HG03280 (cell line): ENCODE measurements around the gene CFAP70.

Experiments used
- ATAC-seq: cut with Tn5 transposase; IDR thresholded peaks from one replicate; pipeline ENCODE4 v1.9.1; 2021; ENCODE audit warnings: mild to moderate bottlenecking, moderate library complexity; ENCODE audit not compliant: unreplicated experiment

CFAP70 gene

GRCh38 chr10:73218431-73219191, 140.1 kb downstream of the CFAP70 start:
- no peak for ATAC-seq

- no peak for ATAC-seq
Observed at GRCh38 chr10:73217628-73218027, 141.0 kb downstream of the CFAP70 start.

- no peak for ATAC-seq
Observed at GRCh38 chr10:73215749-73216148, 142.9 kb downstream of the CFAP70 start.

GRCh38 chr10:73211106-73211811, 147.4 kb downstream of the CFAP70 start:
- ATAC-seq = no peak

GRCh38 chr10:73210395-73211105, 148.1 kb downstream of the CFAP70 start:
- ATAC-seq = no peak

GRCh38 chr10:73209705-73210104, 149.0 kb downstream of the CFAP70 start:
- ATAC-seq = no peak

- ATAC-seq = no peak
Observed at GRCh38 chr10:73207883-73208282, 150.8 kb downstream of the CFAP70 start.

- ATAC-seq = no peak
Observed at GRCh38 chr10:73206385-73206784, 152.3 kb downstream of the CFAP70 start.

GRCh38 chr10:73205890-73206289, 152.8 kb downstream of the CFAP70 start:
- no peak for ATAC-seq

GRCh38 chr10:73205081-73205480, 153.6 kb downstream of the CFAP70 start:
- no peak for ATAC-seq
